H1 (cell line): ENCODE data around the gene MBLAC1. TPM values are rescaled to one million over a fixed set of nuclear protein-coding genes. Genes with fewer than 3 reads are reported as not detected.

ENCODE experiments used
- RNF2 ChIP-seq: fragments of 200-900, 300-1000 bp; sonication (generic); IDR thresholded peaks from 2 replicates; pipeline ENCODE4 v1.7.1; 2016; ENCODE audit warnings: borderline replicate concordance, low read depth, mild to moderate bottlenecking, antibody characterized with exemption, low read length; ENCODE audit not compliant: poor library complexity, severe bottlenecking; ENCODE audit errors: missing control alignments
- polyA plus RNA-seq, 7 experiments: library from polyadenylated mRNA; depleted of rRNA in 3 of 7; stranded (reverse) in 5 of 7; unstranded in 2 of 7; fragments of >200 nt in 5 of 7; fragments of 200-250 nt in 2 of 7; gene quantifications; 1 replicate in 5 of 7; 2 replicates in 1 of 7; 4 replicates in 1 of 7; pipeline versions ENCODE4 v1.2.1 to v1.2.3, GENCODE V29; 2011 to 2013; ENCODE audit warnings: missing spikeins in 2 of 7, mixed read lengths in 2 of 7
- total RNA-seq: library from RNA; stranded (reverse); fragmentation: NEBNext Ultra II Directional; extraction: Animal tissue kit (Norgen Biotek cat#: 25700); gene quantifications from 2 replicates; pipeline ENCODE4 v1.2.1, GENCODE V29; 2021

MBLAC1 gene
- total and polyA plus RNA-seq, 2 of the 8 experiments (the other 6 are each of a cell fraction or from before 2014, with no cell fraction given), result 1.00 to 1.7 TPM

DNA sequence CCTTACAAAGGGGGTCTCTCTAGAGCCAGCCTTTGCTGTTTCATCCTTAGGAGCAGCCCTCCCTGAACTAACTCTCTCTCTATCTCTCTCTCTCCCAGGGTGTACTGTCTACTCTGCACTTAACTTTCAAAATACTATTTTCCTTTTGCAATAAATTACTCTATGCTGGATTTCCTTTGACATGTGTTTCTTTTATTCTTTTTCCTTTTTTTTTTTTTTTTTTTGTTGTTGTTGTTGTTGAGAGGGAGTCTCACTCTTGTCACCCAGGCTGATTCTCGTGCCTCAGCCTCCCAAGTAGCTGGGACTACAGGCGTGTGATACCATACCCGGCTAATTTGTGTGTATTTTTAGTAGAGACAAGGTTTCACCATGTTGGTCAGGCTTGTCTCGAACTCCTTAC is 43.8 kb upstream of the MBLAC1 start (continued):
- TF ChIP-seq RNF2, result no peak
